ENCODE measurements around the gene LRRC14B.

DNA sequence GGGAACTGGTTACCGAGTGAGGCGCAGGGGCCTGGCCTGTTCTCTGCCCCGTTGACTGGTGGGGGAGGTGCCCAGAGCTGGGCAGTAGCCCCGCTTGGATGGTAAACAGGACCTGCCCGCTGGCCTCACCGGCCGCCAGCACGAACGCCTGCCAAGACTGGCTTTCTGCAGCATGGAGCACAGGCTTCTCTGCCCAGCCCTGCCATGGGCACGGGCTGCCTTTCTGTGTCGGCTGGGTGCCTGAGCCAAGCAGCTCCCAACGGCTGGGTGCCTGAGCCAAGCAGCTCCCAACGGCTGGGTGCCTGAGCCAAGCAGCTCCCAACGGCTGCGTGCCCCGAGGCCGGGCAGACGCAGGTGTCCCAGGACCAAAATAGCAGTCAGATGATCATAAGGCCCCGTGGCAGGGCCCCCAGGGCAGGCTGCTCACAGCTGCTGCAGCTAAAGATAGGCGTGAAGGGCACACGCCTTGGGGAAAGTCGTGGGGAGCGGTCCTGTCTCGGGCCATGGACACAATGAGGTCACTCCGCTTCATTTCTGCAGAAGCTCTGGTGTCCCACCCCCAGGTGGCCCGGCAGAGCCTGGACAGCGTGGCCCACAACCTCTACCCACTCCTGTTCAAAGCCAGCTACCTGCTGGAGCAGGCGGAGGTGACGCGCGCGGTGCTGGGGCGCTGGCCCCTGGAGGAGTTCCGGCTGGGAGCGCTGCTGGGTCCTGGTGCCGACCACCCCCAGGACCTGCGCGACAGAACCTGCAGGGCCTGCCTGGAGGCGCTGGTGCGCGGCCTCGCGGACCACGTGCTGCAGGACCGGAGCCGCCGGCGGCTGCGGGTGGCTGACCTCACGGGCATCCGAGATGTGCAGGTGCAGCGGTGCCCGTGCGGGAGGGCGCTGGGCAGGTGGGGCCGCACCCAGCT lies at the start of gene LRRC14B:
- TF ChIP-seq, protein P1, sequence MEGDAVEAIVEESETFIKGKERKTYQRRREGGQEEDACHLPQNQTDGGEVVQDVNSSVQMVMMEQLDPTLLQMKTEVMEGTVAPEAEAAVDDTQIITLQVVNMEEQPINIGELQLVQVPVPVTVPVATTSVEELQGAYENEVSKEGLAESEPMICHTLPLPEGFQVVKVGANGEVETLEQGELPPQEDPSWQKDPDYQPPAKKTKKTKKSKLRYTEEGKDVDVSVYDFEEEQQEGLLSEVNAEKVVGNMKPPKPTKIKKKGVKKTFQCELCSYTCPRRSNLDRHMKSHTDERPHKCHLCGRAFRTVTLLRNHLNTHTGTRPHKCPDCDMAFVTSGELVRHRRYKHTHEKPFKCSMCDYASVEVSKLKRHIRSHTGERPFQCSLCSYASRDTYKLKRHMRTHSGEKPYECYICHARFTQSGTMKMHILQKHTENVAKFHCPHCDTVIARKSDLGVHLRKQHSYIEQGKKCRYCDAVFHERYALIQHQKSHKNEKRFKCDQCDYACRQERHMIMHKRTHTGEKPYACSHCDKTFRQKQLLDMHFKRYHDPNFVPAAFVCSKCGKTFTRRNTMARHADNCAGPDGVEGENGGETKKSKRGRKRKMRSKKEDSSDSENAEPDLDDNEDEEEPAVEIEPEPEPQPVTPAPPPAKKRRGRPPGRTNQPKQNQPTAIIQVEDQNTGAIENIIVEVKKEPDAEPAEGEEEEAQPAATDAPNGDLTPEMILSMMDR (conservative IDR thresholded peaks at IDR 0.05): no peak
- no peak for TF ChIP-seq ZFX (IDR thresholded peaks at IDR 0.05)

Measured in C4-2B (cell line).